ENCODE data around the gene SPATA31C2. TPM values are rescaled to one million over a fixed set of nuclear protein-coding genes. Genes with fewer than 3 reads are reported as not detected.

The SPATA31C2 gene
- total RNA-seq, 1 experiment from 2014 or later = 0.17 TPM

DNA sequence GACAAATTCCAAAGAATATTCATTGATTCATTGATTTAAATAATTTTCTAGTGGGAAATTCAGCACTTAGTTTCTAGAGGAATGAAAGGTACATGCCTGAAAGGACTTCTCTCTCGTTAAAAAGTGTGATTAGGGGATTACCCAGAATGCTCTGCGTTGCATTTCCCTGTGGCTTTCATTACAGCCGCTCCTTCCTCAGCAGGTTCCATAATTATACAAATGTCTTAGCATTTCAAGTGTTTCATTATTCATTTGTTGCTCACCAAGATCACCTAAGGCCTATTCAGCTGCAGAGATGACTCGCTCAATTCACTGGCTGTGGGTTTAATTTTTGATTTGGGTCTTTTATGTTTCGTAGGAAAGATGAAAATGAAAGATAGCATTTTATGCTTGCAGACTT is 52.8 kb downstream of the SPATA31C2 start:
- Histone ChIP-seq H3K27ac (ENCODE audit: low read depth, low read length, poor library complexity, severe bottlenecking) (no peak overlapping the region), H3K4me3 (ENCODE audit: low read depth, low read length, poor library complexity, severe bottlenecking) (no peak overlapping the region), H3K27me3 (replicated peaks; ENCODE audit: insufficient read depth, low read depth, low read length, poor library complexity) (no peaks in the 10 kb centered on the region), H3K36me3 (ENCODE audit: insufficient read depth, low read length, poor library complexity, severe bottlenecking) (no peaks in the 10 kb centered on the region), H3K9me3 (ENCODE audit: low read depth, low read length, poor library complexity, severe bottlenecking) (no peaks in the 10 kb centered on the region), H3K4me1 (ENCODE audit: insufficient read depth, low read length, poor library complexity, severe bottlenecking) (peaks cover 17% of the 10 kb centered on the region)
- no TSS peak for BruUV-seq (replicated peaks)
- ChIA-PET POLR2A (ENCODE audit: low non-redundant PET) (no interaction called here), CTCF (no interaction called here)
- DNase-seq (ENCODE audit: low spot score) = peak; percentile 69
- intact Hi-C loops (cut with micrococcal nuclease; ENCODE audit: unreplicated experiment) = no loop called here
- TF ChIP-seq EZH2 (IDR thresholded peaks at IDR 0.05; ENCODE audit: borderline replicate concordance, low read depth, low read length, poor library complexity, severe bottlenecking) = no peak
- TF ChIP-seq, protein P1, sequence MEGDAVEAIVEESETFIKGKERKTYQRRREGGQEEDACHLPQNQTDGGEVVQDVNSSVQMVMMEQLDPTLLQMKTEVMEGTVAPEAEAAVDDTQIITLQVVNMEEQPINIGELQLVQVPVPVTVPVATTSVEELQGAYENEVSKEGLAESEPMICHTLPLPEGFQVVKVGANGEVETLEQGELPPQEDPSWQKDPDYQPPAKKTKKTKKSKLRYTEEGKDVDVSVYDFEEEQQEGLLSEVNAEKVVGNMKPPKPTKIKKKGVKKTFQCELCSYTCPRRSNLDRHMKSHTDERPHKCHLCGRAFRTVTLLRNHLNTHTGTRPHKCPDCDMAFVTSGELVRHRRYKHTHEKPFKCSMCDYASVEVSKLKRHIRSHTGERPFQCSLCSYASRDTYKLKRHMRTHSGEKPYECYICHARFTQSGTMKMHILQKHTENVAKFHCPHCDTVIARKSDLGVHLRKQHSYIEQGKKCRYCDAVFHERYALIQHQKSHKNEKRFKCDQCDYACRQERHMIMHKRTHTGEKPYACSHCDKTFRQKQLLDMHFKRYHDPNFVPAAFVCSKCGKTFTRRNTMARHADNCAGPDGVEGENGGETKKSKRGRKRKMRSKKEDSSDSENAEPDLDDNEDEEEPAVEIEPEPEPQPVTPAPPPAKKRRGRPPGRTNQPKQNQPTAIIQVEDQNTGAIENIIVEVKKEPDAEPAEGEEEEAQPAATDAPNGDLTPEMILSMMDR (conservative IDR thresholded peaks at IDR 0.05; ENCODE audit: low read depth, low read length) = no peak

DNA sequence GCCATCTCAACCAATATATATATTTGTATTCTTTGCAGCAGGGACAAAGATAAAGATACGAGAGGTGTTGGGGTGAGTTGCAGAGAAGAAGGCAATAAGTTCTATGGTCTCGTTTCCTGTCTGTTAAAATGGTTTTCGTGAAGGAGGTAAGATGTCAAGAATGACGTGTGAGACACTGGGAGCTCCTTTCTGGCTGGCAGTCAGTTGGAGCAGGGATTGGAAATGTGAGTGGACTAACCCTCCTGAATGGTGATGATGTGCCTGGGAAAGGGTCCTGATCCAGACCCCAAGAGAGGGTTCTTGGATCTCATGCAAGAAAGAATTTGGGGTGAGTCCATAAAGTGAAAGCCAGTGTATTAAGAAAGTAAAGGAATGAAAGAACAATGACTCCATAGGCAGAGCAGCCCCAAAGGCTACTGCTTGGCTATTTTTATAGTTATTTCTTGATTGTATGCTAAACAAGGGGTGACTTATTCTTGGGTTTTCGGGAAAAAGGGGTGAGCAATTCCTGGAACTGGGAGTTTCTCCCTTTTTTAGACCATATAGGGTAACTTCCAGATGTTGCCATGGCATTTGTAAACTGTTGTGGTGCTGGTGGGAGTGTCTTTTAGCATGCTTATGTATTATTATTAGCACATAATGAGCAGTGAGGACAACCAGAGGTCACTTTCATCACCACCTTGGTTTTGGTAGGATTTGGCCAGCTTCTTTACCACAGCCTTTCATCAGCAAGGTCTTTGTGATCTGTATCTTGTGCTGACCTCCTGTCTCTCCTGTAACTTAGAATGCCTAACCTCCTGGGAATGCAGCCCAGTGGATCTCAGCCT is 53.7 kb downstream of the SPATA31C2 start:
- no peak overlapping the region for H3K27ac ChIP-seq (ENCODE audit: low read depth, low read length, poor library complexity, severe bottlenecking)
- H3K4me3 ChIP-seq (ENCODE audit: low read depth, low read length, poor library complexity, severe bottlenecking) = no peak overlapping the region
- H3K9me3 ChIP-seq (ENCODE audit: low read depth, low read length, poor library complexity, severe bottlenecking) = no peaks in the 10 kb centered on the region
- H3K27me3 ChIP-seq (replicated peaks; ENCODE audit: insufficient read depth, low read depth, low read length, poor library complexity) = no peaks in the 10 kb centered on the region
- H3K4me1 ChIP-seq (ENCODE audit: insufficient read depth, low read length, poor library complexity, severe bottlenecking) = peaks cover 10% of the 10 kb centered on the region
- intact Hi-C loops (cut with micrococcal nuclease; ENCODE audit: unreplicated experiment) = no loop called here
- TF ChIP-seq EZH2 (IDR thresholded peaks at IDR 0.05; ENCODE audit: borderline replicate concordance, low read depth, low read length, poor library complexity, severe bottlenecking) = no peak
- TF ChIP-seq, protein P1 (conservative IDR thresholded peaks at IDR 0.05; ENCODE audit: low read depth, low read length) = no peak
- BruUV-seq (replicated peaks) = no TSS peak
- ChIA-PET CTCF (no interaction called here), POLR2A (ENCODE audit: low non-redundant PET) (no interaction called here)
- no peak for DNase-seq (ENCODE audit: low spot score)
- H3K36me3 ChIP-seq (ENCODE audit: insufficient read depth, low read length, poor library complexity, severe bottlenecking) = no peaks in the 10 kb centered on the region

Other genes with a start within 250 kb of the SPATA31C2 start
- not detected in 2 replicates for gene SPATA31C1, start 220.5 kb downstream of the SPATA31C2 start, total RNA-seq (2021)
- gene CDK20, start 163.9 kb downstream of the SPATA31C2 start, total RNA-seq (2021) = 10.4 and 12.1 TPM in 2 replicates
- 157 and 164 TPM in 2 replicates for gene SPIN1, start 250.0 kb upstream of the SPATA31C2 start, total RNA-seq (2021)

All from A673 (cell line).